Stimulated activated CD8-positive, alpha-beta memory T cell treated with anti-CD3 and anti-CD28 coated beads, Interleukin-4, amount 100 ng/mL, for 4 hours (primary cell): ENCODE measurements around the gene FHL2.

Source experiments
- DNase-seq, 2 donors: peaks; one replicate each; pipeline ENCODE4 v3.0.0-alpha.2; 2020; ENCODE audit warnings: low read depth in 2 of 2, low spot score in 1 of 2

Gene FHL2

GRCh38 chr2:105320651-105321215, 78.1 kb downstream of the FHL2 start:
- no peak for DNase-seq

GRCh38 chr2:105317937-105318336, 80.9 kb downstream of the FHL2 start:
- DNase-seq: no peak

- DNase-seq: no peak
Measured at GRCh38 chr2:105315314-105315713, 83.5 kb downstream of the FHL2 start.

GRCh38 chr2:105313877-105314276, 85.0 kb downstream of the FHL2 start:
- DNase-seq: no peak
